ENCODE results near the gene RAB3D. TPM values are rescaled to one million over a fixed set of nuclear protein-coding genes. Genes with fewer than 3 reads are reported as not detected.

RAB3D gene
- total RNA-seq, 1 experiment from 2014 or later: 29.4 TPM

DNA sequence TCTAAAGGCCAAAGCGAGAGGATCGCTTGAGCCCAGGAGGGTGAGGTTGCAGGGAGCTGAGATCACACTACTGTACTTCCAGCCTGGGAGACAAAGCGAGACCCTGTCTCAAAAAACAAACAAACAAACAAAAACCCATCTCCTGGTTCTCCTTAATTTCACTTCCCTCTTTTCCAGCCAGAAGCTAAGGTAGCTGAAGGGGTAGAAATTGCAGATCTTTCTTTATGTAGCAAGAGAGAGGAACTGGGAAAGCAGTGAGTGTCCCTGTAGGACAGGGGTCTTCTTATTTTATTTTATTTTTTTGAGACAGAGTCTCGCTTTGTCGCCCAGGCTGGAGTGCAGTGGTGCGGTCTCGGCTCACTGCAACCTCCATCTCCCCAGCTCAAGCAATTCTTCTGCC is 48.0 kb downstream of the RAB3D start:
- Histone ChIP-seq H3K18ac (ENCODE audit: insufficient read length, low read depth, low read length) (no peak overlapping the region), H4K20me1 (ENCODE audit: control insufficient read depth, insufficient read depth, insufficient read length) (no peaks in the 10 kb centered on the region), H2BK20ac (ENCODE audit: low read depth, low read length, poor library complexity, severe bottlenecking) (no peak overlapping the region), H3K9ac (ENCODE audit: extremely low read depth, insufficient read length, low read length) (no peak overlapping the region), H3K9me3 (ENCODE audit: control insufficient read depth, low read depth, low read length) (no peaks in the 10 kb centered on the region), H3K79me1 (ENCODE audit: insufficient read depth, low read depth, low read length, poor library complexity, severe bottlenecking) (no peaks in the 10 kb centered on the region), H3K14ac (ENCODE audit: insufficient read depth, low read length) (no peak overlapping the region), H2AK5ac (ENCODE audit: insufficient read length, low read length) (no peak overlapping the region), H4K8ac (replicated peaks; ENCODE audit: insufficient read length, low read depth, low read length) (no peak overlapping the region), H3K56ac (ENCODE audit: insufficient read length, low read depth, low read length) (no peak overlapping the region), H3K4ac (ENCODE audit: low read depth, low read length) (no peak overlapping the region), H2BK5ac (ENCODE audit: insufficient read length, low read length) (no peak overlapping the region), H3T11ph (ENCODE audit: low read length) (no peak overlapping the region), H4K91ac (ENCODE audit: insufficient read length, low read depth, low read length) (no peak overlapping the region), H3K4me1 (ENCODE audit: insufficient read depth, low read length) (no peaks in the 10 kb centered on the region), H2BK120ac (ENCODE audit: low read depth, low read length, poor library complexity, severe bottlenecking) (no peak overlapping the region), H2AFZ (ENCODE audit: low read length) (no peak overlapping the region), H3K27ac (ENCODE audit: insufficient read length, low read depth, low read length) (no peak overlapping the region), H3K23ac (ENCODE audit: insufficient read length, low read depth, low read length) (no peak overlapping the region), H2BK12ac (ENCODE audit: insufficient read length, low read depth, low read length) (no peak overlapping the region), H3K4me2 (ENCODE audit: insufficient read depth, insufficient read length, low read length) (no peak overlapping the region), H2BK15ac (ENCODE audit: low read depth, low read length) (no peak overlapping the region), H3K23me2 (ENCODE audit: insufficient read length, low read depth, low read length, poor library complexity, severe bottlenecking) (no peaks in the 10 kb centered on the region), H3K79me2 (ENCODE audit: insufficient read depth, low read length) (no peaks in the 10 kb centered on the region), H3K27me3 (ENCODE audit: insufficient read depth, low read length) (no peaks in the 10 kb centered on the region), H4K5ac (ENCODE audit: insufficient read length, low read depth, low read length) (no peak overlapping the region)
- no peaks in the 10 kb centered on the region; a peak in 2 of 7 replicates for H3K36me3 Mint-ChIP-seq (ENCODE audit: insufficient read depth in 1 of 3, low read depth in 3 of 3)
- H3K4me3 Mint-ChIP-seq: no peak overlapping the region
- H3K27ac Mint-ChIP-seq: no peak overlapping the region
- DNase-seq: no peak
- WGBS (ENCODE audit: extremely low coverage, insufficient read length, low lambda C conversion rate): no CpG with 5 or more reads among the region's 7 CpGs
- TF ChIP-seq, protein P1, sequence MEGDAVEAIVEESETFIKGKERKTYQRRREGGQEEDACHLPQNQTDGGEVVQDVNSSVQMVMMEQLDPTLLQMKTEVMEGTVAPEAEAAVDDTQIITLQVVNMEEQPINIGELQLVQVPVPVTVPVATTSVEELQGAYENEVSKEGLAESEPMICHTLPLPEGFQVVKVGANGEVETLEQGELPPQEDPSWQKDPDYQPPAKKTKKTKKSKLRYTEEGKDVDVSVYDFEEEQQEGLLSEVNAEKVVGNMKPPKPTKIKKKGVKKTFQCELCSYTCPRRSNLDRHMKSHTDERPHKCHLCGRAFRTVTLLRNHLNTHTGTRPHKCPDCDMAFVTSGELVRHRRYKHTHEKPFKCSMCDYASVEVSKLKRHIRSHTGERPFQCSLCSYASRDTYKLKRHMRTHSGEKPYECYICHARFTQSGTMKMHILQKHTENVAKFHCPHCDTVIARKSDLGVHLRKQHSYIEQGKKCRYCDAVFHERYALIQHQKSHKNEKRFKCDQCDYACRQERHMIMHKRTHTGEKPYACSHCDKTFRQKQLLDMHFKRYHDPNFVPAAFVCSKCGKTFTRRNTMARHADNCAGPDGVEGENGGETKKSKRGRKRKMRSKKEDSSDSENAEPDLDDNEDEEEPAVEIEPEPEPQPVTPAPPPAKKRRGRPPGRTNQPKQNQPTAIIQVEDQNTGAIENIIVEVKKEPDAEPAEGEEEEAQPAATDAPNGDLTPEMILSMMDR (conservative IDR thresholded peaks at IDR 0.05): no peak
- peaks cover 3 to 12% of the 10 kb centered on the region in 2 experiments for H3K4me1 Mint-ChIP-seq
- H3K27me3 Mint-ChIP-seq (ENCODE audit: low read depth): no peaks in the 10 kb centered on the region; the same call in 1 of the 2 replicates
- no peaks in the 10 kb centered on the region for H3K9me3 Mint-ChIP-seq

Data from H9 (cell line).